Measurements from ENCODE around the gene ERBB3. TPM values are rescaled to one million over a fixed set of nuclear protein-coding genes. Genes with fewer than 3 reads are reported as not detected.
A peak's percentile ranks its signal among the peaks of the same experiment; 100 is the strongest.
"Not testable (repeated sequence)": the region's sequence is repeated elsewhere in the genome, so short reads cannot be mapped to it uniquely, and the experiment has no call there.

Gene ERBB3
- total RNA-seq, 4 donors from 2014 or later, result 2.9 to 8.3 (median 7.6) TPM

DNA sequence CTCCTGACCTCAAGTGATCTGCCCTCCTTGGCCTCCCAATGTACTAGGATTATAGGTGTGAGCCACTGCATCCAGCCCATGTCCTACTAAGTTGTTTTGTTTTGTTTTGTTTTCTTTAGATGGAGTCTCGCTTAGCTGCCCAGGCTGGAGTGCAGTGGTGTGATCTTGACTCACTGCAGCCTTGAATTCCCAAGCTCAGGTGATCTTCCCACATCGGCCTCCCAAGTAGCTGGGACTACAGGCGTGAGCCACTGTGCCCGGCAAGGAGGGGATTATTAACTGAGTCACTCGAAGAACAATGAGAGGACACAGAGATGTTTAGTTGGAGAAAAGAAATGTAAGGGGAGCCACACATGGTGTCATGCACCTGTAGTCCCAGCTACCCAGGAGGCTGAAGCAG, 18.0 kb upstream of the ERBB3 start:
- DNase-seq (ENCODE audit: low spot score), result no peak
- ATAC-seq (ENCODE audit: low FRiP score), result no peak
- TF ChIP-seq CTCF (IDR thresholded peaks at IDR 0.05), result no peak

GRCh38 chr12:56062996-56063395, 17.0 kb upstream of the ERBB3 start:
- TF ChIP-seq CTCF (IDR thresholded peaks at IDR 0.05), result no peak
- DNase-seq (ENCODE audit: low spot score) (no peak), ATAC-seq (ENCODE audit: low FRiP score) (no peak)

DNA sequence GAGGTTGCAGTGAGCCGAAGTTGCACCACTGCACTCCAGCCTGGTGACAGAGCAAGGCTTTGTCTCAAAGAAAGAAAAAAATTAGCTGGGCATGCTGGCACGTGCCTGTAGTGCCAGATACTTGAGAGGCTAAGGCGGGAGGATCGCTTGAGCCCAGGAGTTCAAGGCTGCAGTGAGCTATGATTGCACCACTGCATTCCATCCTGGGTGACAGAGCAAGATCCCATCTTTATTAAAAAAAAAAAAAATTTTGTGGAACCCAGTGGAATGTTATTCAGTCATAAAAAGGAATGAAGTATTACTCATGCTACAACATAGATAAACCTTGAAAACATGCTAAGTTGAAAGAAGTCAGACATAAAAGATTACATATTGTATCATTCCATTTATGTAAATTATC, 8.3 kb upstream of the ERBB3 start:
- no peak for ATAC-seq (ENCODE audit: low FRiP score)
- no peak for TF ChIP-seq CTCF (IDR thresholded peaks at IDR 0.05)
- DNase-seq (ENCODE audit: low spot score), result no peak

- no peak for TF ChIP-seq CTCF (IDR thresholded peaks at IDR 0.05)
- DNase-seq (ENCODE audit: low spot score) (no peak), ATAC-seq (ENCODE audit: low FRiP score) (no peak)
These were observed 5.6 kb upstream of the ERBB3 start for GRCh38 chr12:56074396-56074795.

GRCh38 chr12:56077966-56078365, 2.0 kb upstream of the ERBB3 start:
- DNase-seq (ENCODE audit: low spot score); ATAC-seq (ENCODE audit: low FRiP score): not testable (repeated sequence)

DNA sequence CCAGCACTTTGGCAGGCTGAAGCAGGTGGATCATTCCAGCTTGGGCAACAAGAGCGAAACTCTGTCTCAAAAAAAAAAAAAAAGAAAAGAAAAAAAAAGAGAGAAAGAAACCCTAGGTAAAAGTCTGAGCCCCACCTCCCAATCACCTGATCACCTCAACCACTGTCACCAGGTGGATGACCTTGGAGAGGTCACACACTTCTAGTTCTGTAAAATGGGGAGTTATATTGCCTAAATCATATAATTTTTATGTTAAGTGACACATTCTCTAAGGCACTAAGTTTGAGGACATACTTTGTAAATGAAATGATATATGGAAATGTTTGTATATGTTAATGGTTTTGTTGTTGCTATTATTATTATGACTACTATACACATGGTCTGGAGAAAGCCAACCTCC, 1.5 kb upstream of the ERBB3 start:
- no peak for TF ChIP-seq CTCF (IDR thresholded peaks at IDR 0.05)
- no peak for ATAC-seq (ENCODE audit: low FRiP score)
- no peak for DNase-seq (ENCODE audit: low spot score)

DNA sequence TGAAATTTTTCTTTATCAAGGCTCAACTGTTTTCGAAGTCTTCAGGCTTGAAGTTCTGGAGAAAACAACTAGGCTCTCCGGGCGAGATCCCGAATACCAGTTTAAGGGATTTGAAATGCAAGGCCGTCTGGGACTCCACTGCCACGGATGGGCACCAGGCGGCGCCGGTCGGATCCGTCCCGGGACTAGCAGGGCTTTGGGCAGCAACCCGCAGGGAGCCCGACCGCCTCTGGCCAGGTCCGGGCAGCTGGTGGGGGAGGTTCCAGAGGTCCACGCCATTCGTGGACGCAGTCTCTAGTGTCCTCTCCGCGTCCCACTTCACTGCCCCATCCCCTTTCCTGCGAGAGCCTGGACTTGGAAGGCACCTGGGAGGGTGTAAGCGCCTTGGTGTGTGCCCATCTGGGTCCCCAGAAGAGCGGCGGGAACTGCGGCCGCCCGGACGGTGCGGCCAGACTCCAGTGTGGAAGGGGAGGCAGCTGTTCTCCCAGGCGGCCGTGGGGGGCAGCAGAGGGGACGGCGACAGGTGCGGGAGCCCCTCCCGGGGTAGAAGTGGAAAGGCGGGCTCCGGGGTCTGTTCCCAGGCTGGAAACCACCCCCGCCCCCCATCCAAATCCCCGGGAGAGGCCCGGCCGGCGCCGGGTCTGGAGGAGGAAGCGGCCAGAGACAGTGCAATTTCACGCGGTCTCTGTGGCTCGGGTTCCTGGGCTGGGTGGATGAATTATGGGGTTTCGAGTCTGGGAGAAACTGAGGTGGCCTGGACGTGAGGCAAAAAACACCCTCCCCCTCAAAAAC, 838 bp upstream of the ERBB3 start:
- DNase-seq (ENCODE audit: low spot score) (peak; percentile 54), ATAC-seq (ENCODE audit: low FRiP score) (peak; percentile 88)
- peak in 1 of 3 donors; percentile 19 for TF ChIP-seq CTCF (IDR thresholded peaks at IDR 0.05)
